Ectodermal cell (in vitro differentiated cells): ENCODE measurements around the gene STAMBP. TPM values are rescaled to one million over a fixed set of nuclear protein-coding genes. Genes with fewer than 3 reads are reported as not detected.
A peak's percentile ranks its signal among the peaks of the same experiment; 100 is the strongest.
"Not testable (repeated sequence)": the region's sequence is repeated elsewhere in the genome, so short reads cannot be mapped to it uniquely, and the experiment has no call there.

ENCODE experiments used
- H3K27ac ChIP-seq: 2 replicates; pipeline ENCODE4 v1.7.0; 2013; ENCODE audit warnings: mild to moderate bottlenecking, low read depth, low read length; ENCODE audit not compliant: insufficient read depth, poor library complexity, severe bottlenecking
- H3K27me3 ChIP-seq: 2 replicates; pipeline ENCODE4 v1.7.0; 2013; ENCODE audit warnings: mild to moderate bottlenecking, low read length; ENCODE audit not compliant: insufficient read depth, control insufficient read depth, poor library complexity, severe bottlenecking
- H3K36me3 ChIP-seq: one replicate; pipeline ENCODE4 v1.7.0; 2013; ENCODE audit warnings: low read length; ENCODE audit not compliant: control insufficient read depth, insufficient read depth
- H3K4me1 ChIP-seq: one replicate; pipeline ENCODE4 v1.7.0; 2013; ENCODE audit warnings: low read length; ENCODE audit not compliant: control insufficient read depth, insufficient read depth
- H3K4me3 ChIP-seq: 2 replicates; pipeline ENCODE4 v1.7.0; 2013; ENCODE audit warnings: low read depth, low read length, control low read depth; ENCODE audit not compliant: insufficient read depth
- H3K9me3 ChIP-seq: 2 replicates; pipeline ENCODE4 v1.7.0; 2013; ENCODE audit warnings: mild to moderate bottlenecking, low read length, moderate library complexity; ENCODE audit not compliant: control insufficient read depth
- WGBS, 2 experiments: methylation state at CpG; one replicate each; pipeline ENCODE4 v1.1.7; 2013; ENCODE audit warnings: missing lambda C conversion rate in 2 of 2; 5-methylcytosine and 5-hydroxymethylcytosine counted together
- polyA plus RNA-seq, 4 experiments: library from polyadenylated mRNA; stranded (reverse); fragments of 50-300 nt; gene quantifications; one replicate each; pipeline ENCODE4 v1.2.3, GENCODE V29; 2013

STAMBP gene
- 63.4 TPM for polyA plus RNA-seq (2013, experiment 1 of 4)
- polyA plus RNA-seq (2013, experiment 2 of 4), result 59.8 TPM
- 46.1 TPM for polyA plus RNA-seq (2013, experiment 3 of 4)
- polyA plus RNA-seq (2013, experiment 4 of 4), result 53.3 TPM

GRCh38 chr2:73828818-73829570, at the start of gene STAMBP:
TSS of gene STAMBP (plus strand) at chr2:73828961. CDS start at chr2:73830857, 1,896 bp downstream.
- Histone ChIP-seq H3K36me3 (peaks cover 6% of the 10 kb centered on the region), H3K4me1 (peaks cover 4% of the 10 kb centered on the region), H3K9me3 (no peaks in the 10 kb centered on the region), H3K27me3 (peaks cover 37% of the 10 kb centered on the region), H3K27ac (peak within 1 kb of the TSS; percentile 83), H3K4me3 (peak within 1 kb of the TSS; percentile 89)
- WGBS, 2 experiments, result 0 to 1% methylated on average over 48 of the region's 48 CpGs

GRCh38 chr2:73779467-73780236, 49.1 kb upstream of the STAMBP start, which contains the start of gene DUSP11:
TSS of gene DUSP11 (minus strand) at chr2:73780103. CDS start at chr2:73779974, 129 bp downstream.
- Histone ChIP-seq H3K27ac (no peak within 1 kb of the TSS), H3K4me3 (peak within 1 kb of the TSS; percentile 89), H3K4me1 (peaks cover 4% of the 10 kb centered on the region), H3K36me3 (peaks cover 2% of the 10 kb centered on the region), H3K9me3 (no peaks in the 10 kb centered on the region), H3K27me3 (no peaks in the 10 kb centered on the region)
- 0 to 1% methylated on average over 40 of the region's 40 CpGs for WGBS, 2 experiments

GRCh38 chr2:73780237-73780582, 48.6 kb upstream of the STAMBP start:
- Histone ChIP-seq H3K27me3 (no peaks in the 10 kb centered on the region), H3K36me3 (no peaks in the 10 kb centered on the region), H3K9me3 (no peaks in the 10 kb centered on the region), H3K4me3 (peak overlapping the region; percentile 89), H3K27ac (no peak overlapping the region), H3K4me1 (peaks cover 4% of the 10 kb centered on the region)
- WGBS, 2 experiments, result 2 to 8% methylated on average over 6 to 7 of the region's 7 CpGs

GRCh38 chr2:73783402-73783801, 45.4 kb upstream of the STAMBP start:
- H3K27me3 ChIP-seq, H3K9me3 ChIP-seq, H3K36me3 ChIP-seq, H3K4me1 ChIP-seq, H3K4me3 ChIP-seq, H3K27ac ChIP-seq: not testable (repeated sequence)
- WGBS, 2 experiments, result 83 to 84% methylated on average over 14 to 15 of the region's 15 CpGs

- WGBS, 2 experiments, result no CpG with 5 or more reads among the region's 3 CpGs
- not testable (repeated sequence) for H3K36me3 ChIP-seq, H3K4me3 ChIP-seq, H3K27me3 ChIP-seq, H3K27ac ChIP-seq, H3K9me3 ChIP-seq, H3K4me1 ChIP-seq
Measured at GRCh38 chr2:73783883-73784282, 44.9 kb upstream of the STAMBP start, which contains the start of gene C2orf78. TSS of gene C2orf78 (plus strand) at chr2:73784183. CDS start at chr2:73784310, 127 bp downstream.

GRCh38 chr2:73811878-73812277, 16.9 kb upstream of the STAMBP start:
- Histone ChIP-seq H3K9me3 (no peaks in the 10 kb centered on the region), H3K27me3 (peaks cover 44% of the 10 kb centered on the region), H3K36me3 (no peaks in the 10 kb centered on the region), H3K4me3 (no peak overlapping the region), H3K27ac (no peak overlapping the region), H3K4me1 (no peaks in the 10 kb centered on the region)

- Histone ChIP-seq H3K27me3 (peaks cover 44% of the 10 kb centered on the region), H3K4me1 (no peaks in the 10 kb centered on the region), H3K36me3 (no peaks in the 10 kb centered on the region), H3K9me3 (no peaks in the 10 kb centered on the region), H3K27ac (no peak overlapping the region), H3K4me3 (no peak overlapping the region)
Measured at GRCh38 chr2:73812635-73813034, 16.1 kb upstream of the STAMBP start.

GRCh38 chr2:73818296-73818695, 10.5 kb upstream of the STAMBP start:
- H3K27me3 ChIP-seq, result peaks cover 55% of the 10 kb centered on the region
- H3K27ac ChIP-seq, result no peak overlapping the region
- WGBS, 2 experiments, result 93 to 96% methylated on average over 15 to 18 of the region's 18 CpGs

GRCh38 chr2:73821227-73821626, 7.5 kb upstream of the STAMBP start:
- H3K27me3 ChIP-seq, result peaks cover 50% of the 10 kb centered on the region

More at GRCh38 chr2:73818296-73818695, 10.5 kb upstream of the STAMBP start:
- Histone ChIP-seq H3K36me3 (no peaks in the 10 kb centered on the region), H3K4me1 (no peaks in the 10 kb centered on the region), H3K4me3 (no peak overlapping the region), H3K9me3 (no peaks in the 10 kb centered on the region)

GRCh38 chr2:73821669-73822068, 7.1 kb upstream of the STAMBP start:
- WGBS, 2 experiments, result 83% methylated on average over 2 of the region's 2 CpGs
- H3K27me3 ChIP-seq, result peaks cover 54% of the 10 kb centered on the region

More at GRCh38 chr2:73821227-73821626, 7.5 kb upstream of the STAMBP start:
- Histone ChIP-seq H3K27ac (no peak overlapping the region), H3K36me3 (no peaks in the 10 kb centered on the region), H3K9me3 (no peaks in the 10 kb centered on the region), H3K4me3 (no peak overlapping the region), H3K4me1 (no peaks in the 10 kb centered on the region)
- WGBS, 2 experiments, result 75 to 78% methylated on average over 2 of the region's 2 CpGs

More at GRCh38 chr2:73821669-73822068, 7.1 kb upstream of the STAMBP start:
- Histone ChIP-seq H3K4me1 (no peaks in the 10 kb centered on the region), H3K4me3 (no peak overlapping the region), H3K36me3 (no peaks in the 10 kb centered on the region), H3K9me3 (no peaks in the 10 kb centered on the region), H3K27ac (no peak overlapping the region)
